Naive thymus-derived CD4-positive, alpha-beta T cell (primary cell): Measurements from ENCODE around the gene KRTAP2-2. TPM values are rescaled to one million over a fixed set of nuclear protein-coding genes. Genes with fewer than 3 reads are reported as not detected.

Experiments used
- ATAC-seq: fragments of 150-1000 bp; cut with Tn5 transposase; 2 replicates; pipeline ENCODE4 v1.10.0; 2021; ENCODE audit warnings: mild to moderate bottlenecking, moderate library complexity
- CTCF ChIA-PET: fragments of 350-600 bp; sonication (Branson Sonifier 250); formaldehyde crosslinking; loops from one replicate; lab custom pipeline; 2021; ENCODE audit warnings: antibody characterized with exemption; lab: Charles Lee
- POLR2A ChIA-PET: fragments of 350-600 bp; sonication (Branson Sonifier 250); formaldehyde crosslinking; loops from one replicate; lab custom pipeline; 2021; ENCODE audit warnings: antibody characterized with exemption, inconsistent platforms; lab: Charles Lee
- DNase-seq, 9 donors: peaks; one replicate each; pipeline versions ENCODE4 v3.0.0 to v3.0.0-alpha.2; 2020 to 2022; ENCODE audit warnings: mixed read lengths in 1 of 9
- H3K27ac ChIP-seq: one replicate; pipeline ENCODE4 v1.7.0; 2013; ENCODE audit warnings: mild to moderate bottlenecking, low read depth, low read length, moderate library complexity
- H3K27me3 ChIP-seq, 2 donors: one replicate each; pipeline ENCODE4 v1.7.0; 2013; ENCODE audit warnings: low read length in 2 of 2, mild to moderate bottlenecking in 2 of 2, moderate library complexity in 2 of 2; ENCODE audit not compliant: control insufficient read depth in 2 of 2, insufficient read depth in 2 of 2
- H3K36me3 ChIP-seq, 3 experiments: 1 replicate in 2 of 3; 2 replicates in 1 of 3; pipeline ENCODE4 v1.7.0; 2013; ENCODE audit warnings: low read length in 3 of 3, mild to moderate bottlenecking in 3 of 3, moderate library complexity in 1 of 3; ENCODE audit not compliant: insufficient read depth in 3 of 3, control insufficient read depth in 2 of 3
- H3K4me1 ChIP-seq, 2 donors: one replicate each; pipeline ENCODE4 v1.7.0; 2013; ENCODE audit warnings: low read length in 2 of 2, mild to moderate bottlenecking in 2 of 2, moderate library complexity in 1 of 2; ENCODE audit not compliant: control insufficient read depth in 2 of 2, insufficient read depth in 2 of 2
- H3K4me3 ChIP-seq: 2 replicates; pipeline ENCODE4 v1.7.0; 2013; ENCODE audit warnings: mild to moderate bottlenecking, low read length
- H3K9me3 ChIP-seq, 3 experiments: 1 replicate in 2 of 3; 2 replicates in 1 of 3; pipeline ENCODE4 v1.7.0; 2013; ENCODE audit warnings: low read length in 3 of 3; ENCODE audit not compliant: control insufficient read depth in 2 of 3
- H3K27ac Mint-ChIP-seq, 9 donors: one replicate each; pipeline ENCODE4 v1.8.0; 2020 to 2022; ENCODE audit warnings: mixed read lengths in 9 of 9, mild to moderate bottlenecking in 8 of 9, moderate library complexity in 5 of 9, inconsistent platforms in 2 of 9
- H3K27me3 Mint-ChIP-seq, 5 donors: one replicate each; pipeline ENCODE4 v1.8.0; 2021 to 2022; ENCODE audit warnings: mixed read lengths in 5 of 5, mild to moderate bottlenecking in 1 of 5
- H3K36me3 Mint-ChIP-seq, 5 donors: one replicate each; pipeline ENCODE4 v1.8.0; 2020 to 2022; ENCODE audit warnings: mixed read lengths in 5 of 5, mild to moderate bottlenecking in 3 of 5, inconsistent platforms in 1 of 5
- H3K4me1 Mint-ChIP-seq, 7 donors: one replicate each; pipeline ENCODE4 v1.8.0; 2020 to 2022; ENCODE audit warnings: mixed read lengths in 7 of 7, mild to moderate bottlenecking in 3 of 7, inconsistent platforms in 1 of 7
- H3K4me3 Mint-ChIP-seq, 10 donors: one replicate each; pipeline ENCODE4 v1.8.0; 2020 to 2022; ENCODE audit warnings: mild to moderate bottlenecking in 10 of 10, mixed read lengths in 10 of 10, moderate library complexity in 6 of 10, inconsistent platforms in 2 of 10
- H3K9me3 Mint-ChIP-seq, 11 donors: one replicate each; pipeline ENCODE4 v1.8.0; 2020 to 2022; ENCODE audit warnings: mixed read lengths in 11 of 11, mild to moderate bottlenecking in 4 of 11, inconsistent platforms in 1 of 11, moderate library complexity in 1 of 11
- intact Hi-C, 2 donors: fragments of 100-400 bp; cut with micrococcal nuclease; formaldehyde crosslinking; loops; one replicate each; pipeline ENCODE4 v1.15.1; 2023
- polyA plus RNA-seq, 2 donors: library from polyadenylated mRNA; unstranded; fragments of 300-500 nt; fragmentation: Illumina TruSeq; gene quantifications; one replicate each; pipeline ENCODE4 v1.2.3, GENCODE V29; 2021
- total RNA-seq, 6 experiments: library from RNA in 5 of 6; stranded (reverse) in 5 of 6; gene quantifications; 1 replicate in 5 of 6; 2 replicates in 1 of 6; pipeline ENCODE4 v1.2.3 and lab custom pipeline; 2021 to 2026

KRTAP2-2 gene
- total and polyA plus RNA-seq, 7 experiments from 2014 or later = not detected

DNA sequence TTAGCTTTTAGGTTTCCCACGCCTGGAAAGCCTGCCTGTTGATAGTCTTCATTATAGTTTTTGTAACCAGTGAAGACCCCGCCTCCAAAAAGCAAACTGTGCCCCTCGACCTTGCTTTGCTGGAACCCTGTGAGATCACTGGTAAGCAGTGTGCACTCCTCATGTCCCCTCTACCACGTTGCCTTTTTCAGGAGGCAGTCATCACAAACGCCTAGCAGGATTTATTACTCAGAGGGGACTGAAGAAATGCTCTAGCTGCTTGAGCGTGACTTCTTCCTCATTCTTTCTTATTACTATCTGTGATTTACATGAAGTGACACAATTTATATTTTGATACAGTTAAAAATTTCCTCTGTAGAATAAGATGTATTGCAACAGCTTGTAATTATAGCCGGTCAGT lies 39.6 kb downstream of the KRTAP2-2 start:
- Histone ChIP-seq H3K4me3 (no peak overlapping the region), H3K27me3 (no peaks in the 10 kb centered on the region), H3K9me3 (no peaks in the 10 kb centered on the region), H3K27ac (no peak overlapping the region), H3K4me1 (no peaks in the 10 kb centered on the region), H3K36me3 (no peaks in the 10 kb centered on the region)
- no peaks in the 10 kb centered on the region for H3K36me3 Mint-ChIP-seq
- H3K27ac Mint-ChIP-seq = no peak overlapping the region
- DNase-seq (no peak), ATAC-seq (no peak)
- intact Hi-C loops = no loop called here
- ChIA-PET CTCF (no interaction called here), POLR2A (no interaction called here)
- no peaks in the 10 kb centered on the region for H3K4me1 Mint-ChIP-seq
- no peak overlapping the region for H3K4me3 Mint-ChIP-seq
- no peaks in the 10 kb centered on the region for H3K9me3 Mint-ChIP-seq
- peaks cover 0 to 6% (median 3%) of the 10 kb centered on the region in 5 donors for H3K27me3 Mint-ChIP-seq

DNA sequence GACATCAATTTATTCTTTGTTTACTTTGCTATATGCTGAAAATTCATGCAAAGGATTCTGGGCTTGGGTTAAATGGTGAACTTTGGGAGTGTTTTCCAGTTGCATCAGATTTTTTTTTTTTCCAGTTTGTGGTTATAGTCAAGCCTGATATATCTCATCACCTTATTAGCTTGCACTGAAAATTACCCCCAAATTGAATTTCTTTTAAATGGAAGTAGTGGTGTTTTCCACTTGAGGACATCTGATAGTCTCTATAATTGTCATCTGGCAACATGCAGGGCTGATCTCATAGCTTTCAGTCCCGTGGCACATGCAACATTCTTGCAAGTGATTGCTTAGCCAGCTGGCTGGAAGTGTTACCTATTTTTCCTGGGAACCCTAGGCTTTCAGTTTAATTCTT lies 41.4 kb downstream of the KRTAP2-2 start:
- ChIA-PET CTCF (interaction anchor here (0.7 kb wide), 2 partner anchors 13 to 103 kb away, joined by 3 read pairs; no protein-coding TSS in a partner anchor), POLR2A (no interaction called here)
- H3K9me3 ChIP-seq = no peaks in the 10 kb centered on the region
- Mint-ChIP-seq H3K27ac (no peak overlapping the region), H3K4me1 (no peaks in the 10 kb centered on the region), H3K4me3 (no peak overlapping the region), H3K36me3 (no peaks in the 10 kb centered on the region), H3K9me3 (no peaks in the 10 kb centered on the region), H3K27me3 (peaks cover 0 to 6% (median 3%) of the 10 kb centered on the region in 5 donors)
- DNase-seq (no peak), ATAC-seq (no peak)
- H3K4me1 ChIP-seq = no peaks in the 10 kb centered on the region
- H3K27ac ChIP-seq = no peak overlapping the region
- H3K36me3 ChIP-seq = no peaks in the 10 kb centered on the region
- no peaks in the 10 kb centered on the region for H3K27me3 ChIP-seq
- intact Hi-C loops = no loop called here
- H3K4me3 ChIP-seq = no peak overlapping the region

DNA sequence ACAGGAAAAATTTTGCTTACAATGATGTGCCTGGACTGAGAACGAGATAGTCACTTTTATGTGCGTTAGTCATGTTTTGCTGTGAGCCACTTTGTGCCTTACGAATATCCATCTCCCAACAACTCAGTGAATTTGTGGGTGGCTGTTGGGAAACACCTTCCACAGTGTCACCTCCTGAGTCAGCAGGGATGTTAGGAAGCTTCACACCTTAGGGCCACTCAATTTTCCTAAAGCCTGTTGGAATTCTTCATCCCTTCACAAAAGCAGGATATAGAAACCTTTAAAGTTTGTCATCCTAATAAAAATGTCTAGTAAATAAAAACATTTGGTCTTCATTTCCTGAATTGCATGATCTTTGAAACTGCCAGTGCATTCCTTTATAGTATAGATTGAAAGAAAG lies 41.8 kb downstream of the KRTAP2-2 start:
- no peak overlapping the region for H3K4me3 Mint-ChIP-seq
- H3K27ac Mint-ChIP-seq = no peak overlapping the region
- no peaks in the 10 kb centered on the region for H3K4me1 ChIP-seq
- ATAC-seq (no peak), DNase-seq (no peak)
- H3K4me3 ChIP-seq = no peak overlapping the region
- H3K27me3 ChIP-seq = no peaks in the 10 kb centered on the region
- ChIA-PET CTCF (interaction anchor here (0.7 kb wide), 1 partner anchor 102 kb away, joined by 3 read pairs; no protein-coding TSS in a partner anchor), POLR2A (no interaction called here)
- peaks cover 0 to 6% (median 3%) of the 10 kb centered on the region in 5 donors for H3K27me3 Mint-ChIP-seq
- H3K9me3 Mint-ChIP-seq = no peaks in the 10 kb centered on the region
- intact Hi-C loops = no loop called here
- no peaks in the 10 kb centered on the region for H3K9me3 ChIP-seq
- H3K36me3 ChIP-seq = no peaks in the 10 kb centered on the region
- no peaks in the 10 kb centered on the region for H3K36me3 Mint-ChIP-seq
- no peak overlapping the region for H3K27ac ChIP-seq
- H3K4me1 Mint-ChIP-seq = no peaks in the 10 kb centered on the region

DNA sequence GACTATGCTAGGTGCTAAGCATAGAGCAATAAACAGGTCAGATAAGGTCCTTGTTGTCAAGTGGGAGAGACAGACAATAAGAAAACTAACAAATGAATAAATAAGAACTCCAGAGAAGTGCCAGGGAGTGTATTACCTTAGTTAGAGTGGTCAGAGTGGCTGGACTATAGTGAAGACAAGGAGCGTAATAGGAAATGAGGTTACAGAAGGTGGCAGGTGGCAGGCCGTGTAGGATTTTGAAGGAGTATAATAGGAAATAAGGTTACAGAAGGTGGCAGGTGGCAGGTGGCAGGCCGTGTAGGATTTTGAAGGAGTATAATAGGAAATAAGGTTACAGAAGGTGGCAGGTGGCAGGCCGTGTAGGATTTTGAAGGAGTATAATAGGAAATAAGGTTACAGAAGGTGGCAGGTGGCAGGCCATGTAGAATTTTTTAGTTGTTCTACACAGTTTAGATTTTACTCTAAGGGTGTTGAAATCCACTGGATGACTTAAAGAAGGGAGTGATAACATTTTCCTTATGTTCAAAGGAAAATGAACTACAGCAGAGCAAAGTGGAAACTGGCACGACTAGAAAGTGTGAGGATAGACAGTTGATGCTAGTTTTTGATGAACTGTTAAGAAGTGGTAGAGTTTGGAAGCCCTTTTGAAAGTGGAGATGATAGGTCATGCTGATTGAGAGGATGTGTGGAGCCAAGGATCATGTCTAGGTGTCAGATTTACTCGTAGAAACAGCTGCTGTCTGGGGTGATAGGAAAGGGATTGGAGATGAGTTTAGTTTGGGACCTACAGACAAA lies 42.5 kb downstream of the KRTAP2-2 start:
- Mint-ChIP-seq H3K9me3 (no peaks in the 10 kb centered on the region), H3K27ac (no peak overlapping the region), H3K36me3 (no peaks in the 10 kb centered on the region), H3K27me3 (peaks cover 0 to 6% (median 3%) of the 10 kb centered on the region in 5 donors), H3K4me1 (no peaks in the 10 kb centered on the region), H3K4me3 (no peak overlapping the region)
- intact Hi-C loops = no loop called here
- Histone ChIP-seq H3K9me3 (no peaks in the 10 kb centered on the region), H3K27me3 (no peaks in the 10 kb centered on the region), H3K36me3 (no peaks in the 10 kb centered on the region), H3K4me1 (no peaks in the 10 kb centered on the region), H3K4me3 (no peak overlapping the region), H3K27ac (no peak overlapping the region)
- POLR2A ChIA-PET = no interaction called here
- DNase-seq = no peak
- ATAC-seq = no peak
- CTCF ChIA-PET = no interaction called here

DNA sequence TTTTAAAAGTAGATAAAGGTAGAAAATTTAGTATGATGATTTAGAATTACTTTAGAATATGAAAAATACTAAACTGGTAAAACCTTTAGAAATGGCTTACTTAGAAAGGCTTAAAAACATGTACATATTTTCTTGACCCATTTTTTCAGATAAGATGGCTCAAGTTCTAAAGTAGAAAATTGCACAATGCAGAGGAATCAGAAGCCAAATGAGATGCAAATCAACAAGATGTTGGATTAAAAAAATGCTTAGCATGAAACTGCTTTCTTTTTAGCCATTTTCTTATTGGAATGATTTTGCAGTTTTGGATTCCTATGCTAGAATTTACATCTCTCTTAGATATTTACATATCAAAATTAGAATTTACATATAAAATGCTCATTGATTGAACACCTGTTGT lies 44.6 kb downstream of the KRTAP2-2 start:
- no peaks in the 10 kb centered on the region for H3K9me3 ChIP-seq
- Mint-ChIP-seq H3K4me3 (no peak overlapping the region), H3K36me3 (no peaks in the 10 kb centered on the region), H3K27ac (no peak overlapping the region), H3K9me3 (no peaks in the 10 kb centered on the region), H3K4me1 (no peaks in the 10 kb centered on the region), H3K27me3 (peaks cover 0 to 5% (median 4%) of the 10 kb centered on the region in 5 donors)
- no peaks in the 10 kb centered on the region for H3K36me3 ChIP-seq
- no peak overlapping the region for H3K27ac ChIP-seq
- intact Hi-C loops = no loop called here
- ATAC-seq = no peak
- no peak for DNase-seq
- POLR2A ChIA-PET = interaction anchor here (0.6 kb wide), 1 partner anchor 37 kb away, joined by 3 read pairs; no protein-coding TSS in a partner anchor
- CTCF ChIA-PET = no interaction called here
- H3K4me3 ChIP-seq = no peak overlapping the region
- no peaks in the 10 kb centered on the region for H3K4me1 ChIP-seq
- H3K27me3 ChIP-seq = no peaks in the 10 kb centered on the region

DNA sequence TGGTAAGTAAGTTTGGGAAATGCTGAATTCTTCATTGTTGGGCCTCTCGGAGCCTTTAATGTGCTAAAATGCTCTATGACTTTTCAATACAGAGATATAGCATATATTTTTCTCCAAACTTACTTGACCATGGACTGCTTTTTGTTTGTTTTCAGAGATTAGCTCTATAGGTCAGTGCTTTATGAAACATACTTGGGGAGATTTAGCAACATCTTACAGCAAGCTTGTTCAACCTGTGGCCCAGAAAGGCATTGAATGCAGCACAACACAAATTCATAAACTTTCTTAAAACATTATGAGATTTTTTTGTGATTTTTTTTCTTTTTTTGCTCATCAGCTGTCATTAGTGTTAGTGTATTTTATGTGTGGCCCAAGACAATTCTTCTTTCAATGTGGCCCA lies 45.1 kb downstream of the KRTAP2-2 start:
- no peak overlapping the region for H3K4me3 ChIP-seq
- H3K4me1 Mint-ChIP-seq = no peaks in the 10 kb centered on the region
- POLR2A ChIA-PET = no interaction called here
- H3K36me3 Mint-ChIP-seq = no peaks in the 10 kb centered on the region
- H3K36me3 ChIP-seq = no peaks in the 10 kb centered on the region
- intact Hi-C loops = no loop called here
- no peak overlapping the region for H3K27ac ChIP-seq
- H3K9me3 ChIP-seq = no peaks in the 10 kb centered on the region
- CTCF ChIA-PET = no interaction called here
- no peak overlapping the region for H3K4me3 Mint-ChIP-seq
- ATAC-seq = no peak
- peaks cover 0 to 5% (median 0%) of the 10 kb centered on the region in 5 donors for H3K27me3 Mint-ChIP-seq
- H3K9me3 Mint-ChIP-seq = no peaks in the 10 kb centered on the region
- H3K27me3 ChIP-seq = no peaks in the 10 kb centered on the region
- DNase-seq = no peak
- no peak overlapping the region for H3K27ac Mint-ChIP-seq
- no peaks in the 10 kb centered on the region for H3K4me1 ChIP-seq

DNA sequence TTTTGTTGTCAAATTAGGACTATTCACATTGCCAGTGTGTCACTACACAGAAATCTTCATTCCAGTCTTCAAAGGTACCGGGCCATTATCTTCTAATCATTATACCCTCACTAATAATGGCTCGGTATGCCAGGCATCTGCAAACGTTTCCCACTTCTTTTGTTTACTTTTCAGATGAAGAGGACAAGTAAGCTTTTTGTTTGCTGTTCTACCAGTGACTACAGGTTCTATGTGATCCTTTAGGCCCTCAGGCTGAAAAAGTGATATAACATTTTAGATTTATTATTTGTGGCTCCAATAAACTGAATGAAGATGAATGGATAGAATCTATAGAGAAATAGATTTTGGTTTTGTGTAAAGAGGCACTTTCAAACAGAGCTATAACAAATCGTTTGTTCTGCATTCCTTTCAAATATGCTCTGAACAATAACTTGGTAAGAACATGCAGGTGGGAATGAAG lies 45.7 kb downstream of the KRTAP2-2 start:
- ChIA-PET POLR2A (no interaction called here), CTCF (no interaction called here)
- no peaks in the 10 kb centered on the region for H3K27me3 ChIP-seq
- H3K36me3 ChIP-seq = no peaks in the 10 kb centered on the region
- Mint-ChIP-seq H3K36me3 (no peaks in the 10 kb centered on the region), H3K4me3 (no peak overlapping the region), H3K27me3 (peaks cover 0 to 6% (median 4%) of the 10 kb centered on the region in 5 donors), H3K9me3 (no peaks in the 10 kb centered on the region), H3K27ac (no peak overlapping the region), H3K4me1 (no peaks in the 10 kb centered on the region)
- no peak overlapping the region for H3K4me3 ChIP-seq
- DNase-seq (no peak), ATAC-seq (no peak)
- H3K27ac ChIP-seq = no peak overlapping the region
- intact Hi-C loops = no loop called here
- H3K9me3 ChIP-seq = no peaks in the 10 kb centered on the region
- H3K4me1 ChIP-seq = no peaks in the 10 kb centered on the region
